Pons (tissue), 1 donor: Measurements from ENCODE around the gene CCL23.

ENCODE experiments used
- DNase-seq: peaks from one replicate; pipeline ENCODE4 v3.0.0-alpha.2; 2016; ENCODE audit warnings: low spot score

CCL23 gene

GRCh38 chr17:35969558-35970380 is 48.0 kb downstream of the CCL23 start:
- peak; percentile 87 for DNase-seq

- DNase-seq, result no peak
Measured at GRCh38 chr17:35968520-35969054, 49.2 kb downstream of the CCL23 start.

GRCh38 chr17:35965272-35965671 is 52.5 kb downstream of the CCL23 start:
- DNase-seq, result no peak

GRCh38 chr17:35963663-35964062 is 54.1 kb downstream of the CCL23 start:
- DNase-seq, result no peak
